ENCODE data around the gene PRDM2.
"Not testable (repeated sequence)": the region's sequence is repeated elsewhere in the genome, so short reads cannot be mapped to it uniquely, and the experiment has no call there.

The PRDM2 gene

DNA sequence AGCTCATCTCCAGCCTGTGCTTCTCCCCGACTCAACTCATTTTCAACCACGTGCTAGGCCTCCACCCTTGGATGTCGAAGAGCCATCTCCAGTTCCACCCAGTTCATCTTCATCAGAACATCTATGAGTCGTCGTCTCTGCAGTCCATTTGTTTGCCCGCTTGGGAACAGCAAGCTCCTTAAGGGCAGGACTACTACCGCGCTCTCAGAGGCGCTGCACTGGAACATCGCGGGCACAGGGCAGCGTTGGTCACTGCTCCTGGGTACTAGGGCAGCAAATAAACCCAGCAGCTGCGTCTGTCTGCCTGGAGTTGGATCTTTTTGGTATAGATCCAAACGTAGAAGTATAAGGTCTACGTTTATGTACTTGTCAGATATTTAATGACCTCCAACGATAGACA lies 478 bp upstream of the PRDM2 start:
- no peak for DNase-seq

DNA sequence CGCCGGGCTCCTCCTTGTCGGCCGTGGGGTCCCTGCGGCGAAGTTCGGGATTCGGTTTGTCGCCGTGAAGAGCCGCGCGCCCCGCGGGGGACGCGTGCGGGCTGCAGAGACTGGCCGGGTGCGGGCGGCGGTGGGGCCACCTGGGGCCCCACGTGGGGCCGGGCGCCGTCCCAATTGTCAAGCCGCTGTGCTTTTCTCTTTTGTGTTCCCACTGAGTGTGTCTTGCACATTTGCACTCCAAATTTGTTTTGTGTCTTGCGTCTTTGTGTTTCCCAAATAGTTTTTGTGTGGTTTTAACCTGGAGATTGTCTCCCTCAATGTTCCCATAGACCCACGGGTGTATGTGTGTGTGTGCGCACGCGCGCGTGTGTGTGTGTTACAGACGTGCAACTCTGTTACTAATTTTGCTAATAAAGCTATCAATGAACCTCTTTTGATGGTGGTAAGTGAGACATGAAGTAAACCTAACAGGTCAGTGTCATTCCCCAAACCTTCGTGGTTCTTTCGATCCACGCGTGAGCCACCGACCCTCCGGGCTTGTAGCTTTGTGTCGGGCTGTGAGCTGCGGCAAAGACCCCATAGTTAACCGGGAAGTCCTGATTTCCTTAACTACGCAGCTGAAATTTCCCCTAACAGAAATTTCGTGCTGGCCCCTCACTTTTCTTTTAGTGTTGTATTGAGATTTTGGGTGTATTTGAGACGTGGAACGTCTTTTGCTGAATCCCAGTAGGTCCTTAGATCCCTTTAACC lies 708 bp downstream of the PRDM2 start:
- no peak for DNase-seq

DNA sequence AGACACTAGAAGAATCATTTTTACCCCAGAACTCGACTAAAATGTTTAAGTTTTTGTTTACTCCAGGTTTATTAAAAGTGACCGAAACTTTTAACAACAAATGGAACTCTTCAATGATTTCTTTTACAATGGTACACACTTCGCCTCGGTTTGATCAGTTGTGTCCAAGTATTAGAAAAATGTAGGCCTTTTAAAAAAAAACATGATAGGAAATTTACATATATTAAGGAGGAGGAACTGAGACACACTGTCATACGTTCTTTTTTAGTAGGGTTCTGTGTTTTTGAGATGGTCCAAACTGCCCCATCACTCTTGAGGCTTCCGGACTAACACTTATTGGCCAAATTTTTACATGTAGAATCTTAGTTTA lies 1.3 kb downstream of the PRDM2 start:
- DNase-seq = no peak

DNA sequence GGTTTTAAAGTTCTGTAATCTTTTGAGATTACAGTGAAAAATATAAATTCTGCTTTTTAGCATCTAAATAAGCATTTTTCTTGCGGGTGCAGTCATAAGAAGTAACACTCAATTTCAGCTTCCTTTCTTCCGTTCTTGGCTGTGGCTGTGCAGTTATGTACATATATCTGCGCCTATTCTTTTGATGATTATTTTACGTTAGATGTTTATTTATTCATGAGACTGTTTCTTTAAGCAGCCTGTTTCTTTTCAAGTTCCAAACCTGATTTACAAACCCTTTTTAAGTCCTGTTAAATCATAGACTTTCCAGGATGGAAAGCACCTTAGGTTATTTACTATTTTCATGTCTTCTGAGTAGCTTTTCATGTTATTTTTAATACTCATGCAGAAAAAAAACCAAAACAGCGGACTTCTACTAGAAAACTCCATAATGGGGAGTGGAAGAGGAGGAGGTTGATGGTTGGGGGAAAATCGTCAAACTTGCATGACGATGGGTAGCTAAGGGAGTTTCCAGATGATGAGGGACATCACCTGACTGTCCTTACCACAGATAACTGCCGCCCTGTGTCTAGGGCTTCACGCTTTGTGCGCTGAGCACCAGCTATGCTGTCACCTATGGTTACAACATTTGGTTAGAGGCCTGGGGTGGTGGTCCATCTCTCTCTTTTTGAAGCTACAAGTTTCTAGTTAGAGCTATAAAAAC lies 2.6 kb downstream of the PRDM2 start:
- no peak for DNase-seq

DNA sequence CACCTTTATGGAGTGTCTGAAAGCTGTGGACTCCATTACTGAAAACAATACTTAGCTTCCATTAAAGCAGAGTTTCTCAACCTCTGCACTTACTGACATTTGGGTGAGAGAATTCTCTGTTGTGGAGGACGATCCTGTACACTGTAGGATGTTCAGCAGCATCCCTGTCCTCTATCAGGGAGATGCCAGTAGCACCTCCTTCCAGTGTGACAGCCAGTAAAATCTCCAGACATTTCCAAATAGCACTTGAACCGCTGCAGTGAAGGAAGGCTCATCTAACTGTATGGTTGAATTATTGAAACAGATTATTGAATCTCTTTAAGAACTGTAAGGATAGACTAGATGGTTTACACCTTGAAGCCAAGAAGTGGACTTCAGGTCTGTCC lies 3.1 kb downstream of the PRDM2 start:
- DNase-seq = no peak

DNA sequence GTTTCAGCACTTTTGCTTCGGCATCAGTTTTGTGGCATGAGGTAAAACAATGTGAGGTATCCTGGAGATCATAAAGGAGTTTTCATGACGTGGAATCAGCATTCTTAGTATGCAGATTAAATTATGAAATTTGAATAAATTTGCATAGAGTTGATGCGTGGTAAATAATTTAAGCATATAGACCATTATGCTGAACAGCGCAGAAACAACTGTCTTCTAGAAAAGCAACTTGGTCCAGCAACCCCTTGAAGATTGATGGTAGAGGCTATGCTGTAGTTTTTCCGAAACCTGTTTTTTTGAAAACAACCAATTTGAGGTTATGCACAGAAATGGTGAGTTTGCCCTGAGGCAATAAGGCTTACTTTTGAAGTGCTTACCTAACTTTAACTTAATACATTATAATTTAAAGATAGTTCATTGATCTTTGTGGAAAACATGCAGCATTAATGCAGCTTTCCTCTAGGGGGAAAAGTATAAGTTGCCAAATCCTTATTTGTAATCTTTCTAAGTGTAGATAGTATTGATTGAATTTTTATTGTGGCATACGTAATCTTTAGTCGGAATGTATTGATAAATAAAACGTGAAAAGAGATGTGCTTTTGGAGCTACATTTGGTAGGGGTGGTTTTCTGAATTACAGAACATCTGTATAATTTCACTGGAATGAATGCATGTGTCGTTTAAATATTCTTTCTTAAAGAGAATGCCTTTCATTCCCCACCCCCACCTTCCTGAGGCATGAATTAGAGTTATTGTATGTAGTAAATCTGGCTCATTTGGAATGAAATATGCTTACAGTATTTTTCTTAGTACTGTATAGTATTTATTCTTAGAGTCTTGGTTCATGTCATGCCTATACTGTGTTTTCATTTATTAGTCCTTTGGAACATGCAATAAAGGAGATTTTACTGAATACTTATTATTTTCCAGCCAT lies 3.8 kb downstream of the PRDM2 start:
- DNase-seq = no peak

DNA sequence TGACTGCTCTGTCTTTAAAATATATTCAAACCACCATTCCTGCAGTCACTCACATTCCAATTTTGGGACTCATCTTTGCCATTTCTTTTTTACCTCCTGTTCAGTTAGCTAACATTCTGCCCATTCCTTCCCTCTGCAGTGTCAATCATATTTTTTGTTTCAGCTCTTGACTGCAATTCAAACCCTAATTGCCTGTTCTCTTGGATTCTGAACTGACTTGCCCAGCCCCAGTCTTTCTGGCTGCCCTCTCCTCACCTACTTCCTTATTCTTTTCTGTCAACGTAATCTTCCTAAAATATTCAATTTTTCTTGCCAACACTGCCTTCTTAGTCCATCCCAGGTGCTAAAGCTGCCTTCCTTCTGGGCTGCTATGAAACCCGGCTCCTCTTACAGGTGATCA lies 6.1 kb downstream of the PRDM2 start:
- DNase-seq = no peak

DNA sequence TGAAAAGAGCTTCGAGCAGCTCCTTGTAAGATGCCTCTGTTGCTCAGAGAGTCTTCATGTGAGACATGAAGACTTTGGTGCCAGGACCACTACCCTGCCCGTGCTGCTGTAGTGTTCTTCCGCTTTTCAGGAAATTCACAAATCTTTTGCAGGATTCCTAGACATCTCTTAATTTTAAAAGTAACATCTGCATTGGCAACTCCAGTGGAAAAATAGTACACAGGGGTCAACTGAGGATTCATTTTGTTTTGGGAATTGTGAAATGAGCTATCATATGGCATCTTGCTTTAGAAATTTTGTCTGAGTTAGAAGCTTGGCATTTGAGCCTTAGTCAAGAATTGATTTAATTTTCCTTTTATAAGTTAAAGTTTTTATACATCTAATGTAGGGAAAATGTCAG lies 7.2 kb downstream of the PRDM2 start:
- DNase-seq = no peak

DNA sequence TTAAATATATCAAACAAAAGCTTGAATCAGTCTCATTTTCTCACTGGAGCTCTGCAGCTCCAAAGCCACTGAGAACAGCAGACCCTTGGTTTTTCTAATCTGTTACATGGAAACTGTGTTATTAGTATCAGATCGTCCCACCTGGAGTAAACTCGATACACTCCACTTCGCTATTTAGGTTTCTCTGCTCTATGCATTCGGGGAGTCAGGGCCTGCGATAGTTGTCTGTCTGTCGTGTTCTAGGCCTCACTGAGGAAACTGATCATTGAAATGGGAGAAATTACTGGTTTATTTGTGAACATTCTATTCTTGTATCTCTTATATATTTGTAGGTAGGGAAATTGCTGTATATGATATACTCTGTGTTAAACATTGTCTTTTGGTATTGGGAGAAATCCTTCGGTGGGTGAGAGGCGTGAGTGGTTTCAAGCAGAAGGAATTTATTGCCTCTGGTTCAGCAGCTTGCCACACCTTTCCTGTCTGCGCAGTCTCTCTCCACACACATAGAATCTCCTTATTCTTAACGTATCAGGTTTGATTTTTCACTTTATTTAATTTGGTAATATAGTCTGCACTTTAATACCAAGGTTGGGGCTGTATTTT lies 8.5 kb downstream of the PRDM2 start:
- no peak for DNase-seq

DNA sequence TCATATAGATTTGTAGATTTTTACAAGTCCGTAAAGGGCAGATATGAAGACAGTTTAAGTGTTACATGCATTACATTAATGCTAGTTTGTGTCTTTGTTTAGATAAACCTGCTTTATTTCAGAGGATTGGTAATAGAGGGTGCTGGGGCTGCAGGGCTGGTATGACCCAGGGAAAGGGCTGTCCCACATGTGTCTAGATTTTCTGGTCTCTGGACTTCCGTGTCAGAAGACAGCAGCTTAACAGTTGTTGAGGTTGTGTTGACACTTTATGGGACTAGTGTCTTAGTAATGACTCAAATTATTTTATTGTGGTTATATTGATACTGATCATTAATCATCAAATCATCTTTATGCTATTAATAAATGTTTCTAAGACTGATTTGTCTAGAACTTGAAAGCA lies 10.1 kb downstream of the PRDM2 start:
- no peak for DNase-seq

DNA sequence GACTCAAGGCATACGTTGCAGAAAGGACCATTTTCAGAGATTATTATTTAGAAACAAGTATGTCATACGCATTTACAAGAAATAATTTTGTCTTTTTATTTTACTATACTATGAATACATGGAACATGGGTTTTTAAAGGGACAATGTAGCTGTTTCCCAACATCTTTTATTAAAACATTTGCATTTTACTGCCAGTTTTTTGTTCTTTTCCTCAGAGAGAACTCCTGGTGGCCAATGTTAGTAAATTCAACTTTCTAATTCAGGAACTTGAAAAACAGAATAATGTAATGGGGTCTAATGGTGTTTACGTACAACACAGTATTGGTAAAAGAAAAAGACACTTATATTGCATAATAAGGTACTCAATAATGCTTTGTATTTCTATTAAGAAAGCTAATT lies 14.9 kb downstream of the PRDM2 start:
- no peak for DNase-seq

DNA sequence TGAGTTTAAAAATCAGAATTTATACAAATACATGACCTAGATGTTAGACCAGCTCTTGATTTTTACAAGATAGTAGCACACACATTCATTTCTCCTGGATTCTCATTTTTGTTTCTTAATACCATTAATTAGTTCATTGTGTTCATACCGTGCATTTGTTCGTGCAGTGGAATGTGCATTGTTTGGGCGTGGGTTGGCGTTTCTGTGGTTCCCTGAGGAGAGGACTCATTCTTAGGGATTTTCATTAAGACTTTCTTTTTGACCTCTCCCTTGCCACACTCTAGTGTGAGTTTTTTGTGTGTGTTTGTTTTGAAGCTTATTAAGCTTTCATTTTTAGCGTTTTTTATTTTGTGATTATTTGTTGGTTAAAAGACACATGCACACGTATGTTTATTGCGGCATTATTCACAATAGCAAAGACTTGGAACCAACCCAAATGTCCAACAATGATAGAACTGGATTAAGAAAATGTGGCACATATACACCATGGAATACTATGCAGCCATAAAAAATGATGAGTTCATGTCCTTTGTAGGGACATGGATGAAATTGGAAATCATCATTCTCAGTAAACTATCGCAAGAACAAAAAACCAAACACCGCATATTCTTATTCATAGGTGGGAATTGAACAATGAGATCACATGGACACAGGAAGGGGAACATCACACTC lies 15.8 kb downstream of the PRDM2 start:
- DNase-seq = not testable (repeated sequence)

DNA sequence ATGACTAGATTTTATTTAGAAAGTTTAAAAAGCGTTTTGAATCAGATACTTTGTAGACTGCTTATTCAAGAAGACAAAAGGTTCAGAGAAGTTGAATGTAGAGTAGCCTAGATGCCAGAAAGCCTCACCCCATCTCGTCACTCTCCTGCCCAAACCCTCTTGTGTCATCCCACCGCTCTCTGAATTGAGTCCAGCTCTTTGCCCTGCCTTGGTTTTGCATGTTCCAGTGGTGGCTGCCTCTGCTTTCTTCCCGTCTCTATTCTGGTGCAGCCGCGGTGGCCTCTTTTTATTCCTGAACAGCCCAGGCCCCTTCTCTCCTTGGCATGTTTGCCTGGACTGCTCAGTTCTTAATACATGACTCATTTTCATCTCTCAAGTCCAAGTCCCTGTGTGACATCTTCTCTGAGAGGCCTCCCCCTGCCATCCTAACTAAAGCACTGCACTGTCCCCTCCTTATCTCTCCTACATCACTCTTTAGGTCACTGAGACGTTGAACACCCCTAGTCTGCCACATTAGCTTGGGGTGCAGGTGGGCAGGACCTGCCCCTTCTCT lies 22.9 kb downstream of the PRDM2 start:
- DNase-seq = no peak

DNA sequence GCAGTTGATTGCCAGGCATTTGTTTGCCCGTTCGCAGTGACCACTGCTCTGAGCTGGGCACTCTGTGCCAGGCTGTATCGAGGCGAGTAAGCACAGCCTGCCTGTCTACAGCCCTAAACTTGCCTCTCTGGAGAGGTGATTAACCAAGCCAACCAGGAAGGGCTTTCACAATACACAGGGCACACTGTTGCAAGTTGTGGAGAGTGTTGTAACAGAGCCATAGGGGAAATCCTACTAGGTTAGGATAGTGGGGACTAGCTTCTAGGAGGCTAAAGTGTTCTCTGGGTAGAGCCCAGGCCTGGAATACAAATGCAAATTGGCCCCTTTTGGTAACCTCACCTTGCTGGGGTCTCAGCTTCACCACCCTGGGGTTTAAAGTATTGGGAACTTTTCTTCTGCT lies 23.8 kb downstream of the PRDM2 start:
- DNase-seq = no peak

DNA sequence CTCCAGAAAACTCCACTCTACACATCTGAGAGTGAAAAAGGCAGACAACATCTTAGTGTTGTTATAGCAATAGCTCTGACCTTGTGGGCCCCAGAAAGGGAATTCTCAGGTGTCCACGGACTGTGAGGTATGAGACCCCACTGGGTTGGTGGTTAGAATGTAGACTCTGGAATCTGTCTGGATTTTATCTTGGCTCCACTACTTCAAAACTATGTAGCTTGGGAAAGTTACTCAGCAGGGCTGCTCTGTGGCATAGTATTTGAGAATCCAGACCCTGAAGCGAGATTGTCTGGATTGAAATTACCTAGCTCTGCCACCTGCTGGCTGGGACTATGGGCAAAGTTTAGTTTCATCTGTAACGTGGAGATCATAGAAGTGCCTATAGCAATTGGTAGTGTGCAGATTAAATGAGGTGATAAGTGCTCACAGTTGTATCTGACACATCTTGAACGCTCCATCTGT lies 25.8 kb downstream of the PRDM2 start:
- DNase-seq = no peak

DNA sequence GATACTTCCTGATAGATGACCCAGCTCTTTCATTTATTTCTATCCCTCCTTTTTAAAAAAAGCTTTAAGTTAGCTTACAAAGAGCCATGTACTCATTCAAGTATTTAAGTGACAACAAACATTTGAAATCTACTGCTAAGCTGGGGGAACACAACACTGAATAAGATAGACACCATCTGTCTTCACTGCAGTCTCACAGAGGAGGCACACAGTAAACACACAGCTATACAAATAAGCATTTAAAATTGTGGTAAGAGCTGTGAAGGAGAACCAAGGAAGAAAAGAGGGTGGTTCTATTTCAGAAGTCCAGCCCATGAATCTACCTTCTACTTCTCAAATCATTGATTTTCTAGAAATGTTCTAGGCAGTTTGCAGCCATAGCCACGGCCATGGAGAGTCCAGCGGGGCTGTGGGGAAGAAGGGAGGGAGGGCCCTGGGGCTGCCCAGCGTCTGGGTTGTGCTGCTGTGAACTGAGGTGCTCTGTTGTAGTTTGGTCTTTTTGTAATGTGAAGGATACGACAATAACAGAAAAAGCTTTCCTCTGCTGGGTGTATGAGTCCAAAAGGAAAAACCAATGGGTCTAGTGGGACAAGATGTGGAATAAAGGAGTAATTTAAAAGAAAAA lies 28.2 kb downstream of the PRDM2 start:
- no peak for DNase-seq

DNA sequence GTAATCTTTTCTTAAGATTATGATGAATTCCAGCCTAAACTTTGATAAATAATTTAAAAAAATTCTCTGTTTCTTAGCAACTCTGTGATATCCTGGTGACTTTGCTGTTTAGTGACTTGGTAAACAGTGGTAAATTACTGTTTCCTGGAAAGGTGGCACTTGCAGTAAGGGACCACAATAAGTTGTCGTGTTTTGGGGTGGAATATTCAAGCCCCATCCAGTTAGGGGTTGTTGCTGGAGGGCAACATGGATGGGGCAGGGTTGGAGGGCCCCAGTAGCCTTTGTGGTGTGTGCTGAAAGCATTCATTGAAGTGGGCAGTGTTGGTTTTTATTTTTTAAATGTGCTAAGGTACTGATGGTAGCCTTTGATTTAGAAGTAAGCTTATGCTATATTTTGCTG lies 30.3 kb downstream of the PRDM2 start:
- no peak for DNase-seq

DNA sequence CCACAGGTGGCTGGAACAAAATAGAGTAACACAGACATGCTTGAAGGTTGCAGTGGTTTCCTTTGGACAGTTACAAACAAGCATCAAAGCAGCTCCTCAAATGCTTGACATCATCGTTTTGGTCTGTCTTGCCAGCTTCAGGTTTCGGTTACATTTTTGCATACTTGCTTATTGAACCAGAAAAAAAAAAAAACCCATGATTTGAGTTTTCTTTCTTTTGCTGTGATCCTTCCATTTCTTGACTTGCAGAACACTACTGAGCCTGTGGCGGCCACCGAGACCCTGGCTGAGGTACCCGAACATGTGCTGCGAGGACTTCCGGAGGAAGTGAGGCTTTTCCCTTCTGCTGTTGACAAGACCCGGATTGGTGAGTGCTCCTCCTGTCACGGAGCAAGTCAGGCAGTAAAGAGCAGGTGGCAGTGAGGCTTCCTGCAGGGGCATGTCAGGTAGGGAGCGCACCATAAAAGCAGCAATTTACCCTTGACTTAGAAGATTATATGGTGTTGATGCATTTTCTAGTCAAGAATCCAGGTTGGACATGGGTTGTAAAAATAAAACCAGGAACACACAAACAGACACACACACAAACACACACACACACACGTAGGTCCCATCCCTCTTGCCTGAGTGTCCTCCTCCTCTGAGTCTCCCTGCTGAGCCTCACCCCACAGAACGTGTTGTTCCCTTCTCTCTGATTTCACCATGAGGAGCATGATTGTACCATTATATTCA lies 30.9 kb downstream of the PRDM2 start:
- DNase-seq = no peak

DNA sequence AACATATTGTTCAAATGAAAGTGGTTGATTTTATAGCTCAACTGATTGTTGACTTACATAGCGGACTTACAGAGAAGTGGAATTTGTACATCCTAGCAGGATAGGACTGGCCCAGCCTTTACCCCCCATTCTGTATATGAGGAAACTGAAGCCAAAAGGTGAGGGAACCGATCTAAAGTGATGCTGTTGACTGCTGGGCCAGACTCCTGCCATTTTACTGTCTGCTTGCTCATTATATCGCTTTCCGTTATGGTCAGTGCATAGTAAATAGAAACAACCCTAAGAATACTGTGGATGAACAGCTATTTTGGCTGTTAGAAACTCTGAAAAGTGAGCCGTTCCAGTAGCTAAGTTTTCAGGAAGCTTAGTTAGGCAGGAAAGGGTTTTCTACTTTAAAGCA lies 31.9 kb downstream of the PRDM2 start:
- no peak for DNase-seq

DNA sequence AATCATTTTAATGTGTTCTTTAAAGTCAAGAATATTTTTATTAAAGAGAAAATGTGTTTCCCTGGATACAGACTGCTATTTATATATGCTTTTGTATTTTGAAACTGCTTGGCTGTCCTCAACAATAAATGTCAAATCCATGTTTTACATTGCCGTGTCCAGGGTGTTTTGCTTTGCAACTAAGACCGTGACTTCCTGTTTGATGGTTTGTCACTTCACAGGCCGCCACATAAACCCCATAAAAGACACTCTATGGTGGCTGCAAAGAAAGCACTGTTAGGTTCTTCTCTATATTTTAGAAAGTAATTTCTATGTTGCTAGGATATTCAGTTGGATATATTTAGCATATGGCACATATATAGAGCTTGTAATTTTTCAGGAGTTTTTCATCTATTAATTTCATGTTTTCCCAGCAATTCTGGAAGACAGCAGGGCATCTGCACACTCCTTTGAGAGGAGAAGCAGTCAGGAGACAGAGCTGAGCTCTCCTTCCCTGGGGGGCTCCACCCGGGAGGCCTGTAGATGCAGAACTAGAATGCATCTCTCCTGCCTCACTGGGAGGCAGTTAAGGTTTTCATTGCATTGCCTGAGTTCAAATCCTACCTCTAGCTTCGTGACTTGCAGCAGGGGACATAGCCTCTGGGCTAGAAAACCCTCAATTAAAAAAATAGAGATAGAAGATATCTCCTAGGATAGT lies 33.1 kb downstream of the PRDM2 start:
- no peak for DNase-seq

DNA sequence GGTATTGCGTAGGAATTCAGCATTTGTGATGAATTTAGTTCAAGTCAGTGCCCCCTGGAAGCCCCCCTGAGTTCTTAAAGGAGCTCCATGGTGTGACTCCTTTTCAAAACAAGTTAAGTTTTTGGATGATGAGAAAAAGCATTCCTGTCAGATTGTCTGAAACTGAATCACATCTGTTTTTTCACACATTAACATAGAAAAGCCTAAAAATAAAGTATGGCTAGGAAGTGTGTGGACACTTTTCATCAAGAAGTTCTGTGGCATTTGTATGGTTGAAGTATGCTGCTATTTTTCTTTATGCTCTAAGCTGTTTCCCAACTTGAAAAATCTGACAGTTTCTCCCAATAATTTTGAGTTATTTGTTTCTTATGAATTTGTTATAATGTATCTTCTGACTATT lies 33.7 kb downstream of the PRDM2 start:
- no peak for DNase-seq

Data from COR-L47 (cell line).